ENCODE results near the gene TFAP2D.

TFAP2D gene

GRCh38 chr6:50780382-50780781 lies 67.1 kb downstream of the TFAP2D start:
- H3K36me3 ChIP-seq (ENCODE audit: control insufficient read depth in 2 of 2, insufficient read depth in 1 of 2, low read length in 2 of 2): no peaks in the 10 kb centered on the region
- no peak overlapping the region for H3K4me3 ChIP-seq (ENCODE audit: low read depth, low read length)
- CTCF ChIA-PET: no interaction called here
- TF ChIP-seq ZBTB11 (tag by site-specific recombination; conservative IDR thresholded peaks at IDR 0.05; ENCODE audit: low read depth) (no peak), MYNN (tag by site-specific recombination; IDR thresholded peaks at IDR 0.05; ENCODE audit: borderline replicate concordance) (no peak), SALL2 (tag by site-specific recombination; IDR thresholded peaks at IDR 0.05; ENCODE audit: borderline replicate concordance) (no peak), ZBTB20 (tag by site-specific recombination; IDR thresholded peaks at IDR 0.05) (no peak), ZBTB10 (tag by site-specific recombination; IDR thresholded peaks at IDR 0.05) (no peak), PRDM10 (tag by site-specific recombination; IDR thresholded peaks at IDR 0.05) (no peak), OSR2 (tag by site-specific recombination; IDR thresholded peaks at IDR 0.05) (no peak)
- H3K4me1 ChIP-seq (ENCODE audit: control insufficient read depth, insufficient read depth, low read length): no peaks in the 10 kb centered on the region
- H3K9me3 ChIP-seq (ENCODE audit: control insufficient read depth, insufficient read depth, low read depth, low read length): no peaks in the 10 kb centered on the region
- POLR2A ChIA-PET: no interaction called here
- H3K27ac ChIP-seq (ENCODE audit: extremely low read depth, low read depth, low read length): no peak overlapping the region

- ChIA-PET CTCF (no interaction called here), POLR2A (no interaction called here)
- Histone ChIP-seq H3K36me3 (ENCODE audit: control insufficient read depth in 2 of 2, insufficient read depth in 1 of 2, low read length in 2 of 2) (no peaks in the 10 kb centered on the region), H3K9me3 (ENCODE audit: control insufficient read depth, insufficient read depth, low read depth, low read length) (no peaks in the 10 kb centered on the region), H3K4me1 (ENCODE audit: control insufficient read depth, insufficient read depth, low read length) (no peaks in the 10 kb centered on the region), H3K27ac (ENCODE audit: extremely low read depth, low read depth, low read length) (no peak overlapping the region), H3K4me3 (ENCODE audit: low read depth, low read length) (no peak overlapping the region)
- TF ChIP-seq SP2 (tag by site-specific recombination; IDR thresholded peaks at IDR 0.05): no peak
Observed at GRCh38 chr6:50785921-50786320, 72.6 kb downstream of the TFAP2D start.

- no peaks in the 10 kb centered on the region for H3K36me3 ChIP-seq (ENCODE audit: control insufficient read depth in 2 of 2, insufficient read depth in 1 of 2, low read length in 2 of 2)
- H3K27ac ChIP-seq (ENCODE audit: extremely low read depth, low read depth, low read length): no peak overlapping the region
- H3K4me3 ChIP-seq (ENCODE audit: low read depth, low read length): no peak overlapping the region
- CTCF ChIA-PET: interaction anchor here (0.5 to 1.2 kb wide), 4 partner anchors 11 to 1053 kb away, joined by 3 to 5 read pairs (median 4); no protein-coding TSS in a partner anchor
- H3K4me1 ChIP-seq (ENCODE audit: control insufficient read depth, insufficient read depth, low read length): no peaks in the 10 kb centered on the region
- no peaks in the 10 kb centered on the region for H3K9me3 ChIP-seq (ENCODE audit: control insufficient read depth, insufficient read depth, low read depth, low read length)
- POLR2A ChIA-PET: no interaction called here
- TF ChIP-seq ZNF664 (tag by site-specific recombination; IDR thresholded peaks at IDR 0.05) (no peak), ZNF24 (tag by site-specific recombination; IDR thresholded peaks at IDR 0.05) (no peak), REST (tag by site-specific recombination; IDR thresholded peaks at IDR 0.05) (no peak), ZBTB21 (tag by site-specific recombination; IDR thresholded peaks at IDR 0.05) (no peak), ZNF654 (tag by site-specific recombination; IDR thresholded peaks at IDR 0.05; ENCODE audit: low read depth) (peak; percentile 57)
Observed at GRCh38 chr6:50791900-50792508, 78.7 kb downstream of the TFAP2D start.
